ENCODE measurements around the gene LRP5. TPM values are rescaled to one million over a fixed set of nuclear protein-coding genes. Genes with fewer than 3 reads are reported as not detected.

LRP5 gene
- total RNA-seq, 1 experiment from 2014 or later = 23.5 TPM

DNA sequence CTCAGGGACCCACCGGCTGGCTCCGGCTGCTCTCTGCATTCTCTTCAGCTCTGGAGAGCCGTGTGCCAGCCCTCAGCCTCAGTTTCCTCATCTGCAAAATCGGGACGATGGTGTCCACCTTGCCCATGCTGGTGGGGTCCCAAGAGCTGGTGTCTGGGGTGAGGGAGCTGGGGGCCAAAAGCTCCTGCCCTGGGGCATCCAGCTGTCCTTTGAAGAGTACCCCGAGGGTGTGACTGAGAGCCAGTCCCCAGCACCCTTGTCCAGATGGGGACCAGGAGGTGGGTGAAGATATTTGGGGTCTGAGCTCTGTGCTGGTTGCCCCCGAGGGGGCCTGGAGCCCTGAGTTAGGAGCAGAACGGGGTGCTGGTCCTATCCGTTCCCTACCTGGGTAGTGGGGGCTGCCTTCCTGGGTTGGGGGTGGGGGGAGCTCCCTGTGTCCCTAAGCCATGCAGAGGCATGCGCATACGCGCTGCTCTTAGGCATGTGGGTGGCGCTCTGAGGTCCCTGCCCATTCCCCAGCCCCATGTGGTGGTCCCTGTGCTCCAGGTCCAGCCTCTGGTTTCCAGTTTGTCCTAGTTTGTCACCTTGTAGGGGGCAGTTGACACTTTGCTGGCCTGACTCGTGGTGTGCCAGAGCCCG lies 4.9 kb downstream of the LRP5 start:
- no peak for DNase-seq
- H3K36me3 ChIP-seq = no peaks in the 10 kb centered on the region
- no peak overlapping the region for H3K4me3 ChIP-seq
- no peaks in the 10 kb centered on the region for H3K9me3 ChIP-seq
- no peaks in the 10 kb centered on the region for H3K27me3 ChIP-seq

DNA sequence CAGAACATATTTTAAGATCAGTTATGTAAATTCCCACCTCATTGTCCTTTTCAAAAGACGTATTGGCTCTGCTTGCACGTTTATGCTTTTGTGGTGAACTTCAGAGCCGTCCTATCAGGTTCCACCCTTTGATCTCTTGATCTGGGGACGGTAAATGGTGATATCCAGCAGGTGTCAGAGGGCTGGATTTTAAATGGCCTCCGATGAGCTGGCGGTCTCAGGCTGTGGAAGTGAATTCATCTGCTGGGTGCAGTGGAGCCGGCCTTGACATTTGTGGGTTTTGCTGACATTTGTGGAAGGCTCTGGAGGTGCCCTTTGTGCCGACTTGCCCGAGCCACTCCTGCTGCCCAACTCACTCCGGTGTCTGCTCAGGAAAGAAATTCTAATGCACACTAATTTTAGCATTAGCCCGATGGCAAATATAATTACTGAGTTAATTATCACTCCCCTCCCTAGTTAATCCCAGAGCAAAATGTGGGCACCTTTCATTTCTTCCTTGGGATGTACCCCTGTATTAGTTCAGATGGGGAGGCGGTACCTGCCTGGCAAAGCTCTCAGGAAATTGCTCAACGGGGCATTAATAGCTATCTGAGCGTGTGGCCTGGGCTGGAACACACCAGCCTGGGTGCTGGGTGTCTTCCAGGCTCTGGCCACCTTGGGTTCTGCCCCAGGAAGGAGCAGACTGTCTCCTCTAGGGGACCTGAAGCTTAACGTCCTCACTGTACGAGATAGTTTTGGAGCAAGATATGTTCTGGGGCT lies 9.1 kb downstream of the LRP5 start:
- Histone ChIP-seq H3K36me3 (no peaks in the 10 kb centered on the region), H3K9me3 (no peaks in the 10 kb centered on the region), H3K4me3 (no peak overlapping the region), H3K27me3 (no peaks in the 10 kb centered on the region)
- no peak for DNase-seq

DNA sequence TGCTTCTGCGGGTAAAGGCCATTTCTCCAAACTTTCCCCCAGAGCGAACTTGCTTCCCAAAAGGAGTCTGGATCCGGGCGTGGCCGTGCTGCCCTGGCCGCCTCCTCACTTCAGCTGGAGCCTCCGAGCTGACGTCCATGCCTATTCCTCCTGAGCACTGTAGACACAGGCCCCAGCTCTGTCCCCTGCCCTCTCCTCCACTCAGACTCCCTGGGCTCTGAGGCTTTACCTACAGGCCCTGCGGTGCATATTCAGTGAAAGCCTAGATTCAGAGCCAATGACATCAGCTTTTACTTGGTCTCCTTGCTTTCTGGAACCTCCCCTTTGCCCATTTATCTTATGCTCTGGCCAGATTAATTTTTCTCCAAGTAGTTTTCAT lies 9.7 kb downstream of the LRP5 start:
- Histone ChIP-seq H3K36me3 (no peaks in the 10 kb centered on the region), H3K9me3 (no peaks in the 10 kb centered on the region), H3K27me3 (no peaks in the 10 kb centered on the region), H3K4me3 (no peak overlapping the region)
- DNase-seq = no peak

DNA sequence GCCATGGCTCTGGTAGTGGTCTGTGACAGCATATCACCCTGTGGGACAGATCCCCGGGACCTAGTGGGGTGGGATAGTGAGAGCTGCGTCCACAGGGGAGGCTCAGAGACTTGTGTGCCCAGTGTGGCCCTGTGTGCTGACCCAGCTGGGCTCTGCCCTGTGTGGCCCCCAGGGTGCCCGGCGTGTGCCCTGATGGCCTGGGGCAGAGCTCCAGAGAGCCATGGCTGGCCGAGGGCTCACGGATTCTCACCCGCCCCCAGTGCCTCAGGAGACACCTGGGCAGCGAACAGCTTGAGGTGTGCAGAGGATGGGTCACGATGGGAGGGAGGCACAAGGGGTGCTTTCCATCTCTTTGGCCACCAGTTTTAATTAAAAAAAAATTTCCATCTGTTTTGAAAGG lies 11.8 kb downstream of the LRP5 start:
- Histone ChIP-seq H3K36me3 (no peaks in the 10 kb centered on the region), H3K9me3 (no peaks in the 10 kb centered on the region), H3K4me3 (no peak overlapping the region), H3K27me3 (no peaks in the 10 kb centered on the region)
- DNase-seq = no peak

DNA sequence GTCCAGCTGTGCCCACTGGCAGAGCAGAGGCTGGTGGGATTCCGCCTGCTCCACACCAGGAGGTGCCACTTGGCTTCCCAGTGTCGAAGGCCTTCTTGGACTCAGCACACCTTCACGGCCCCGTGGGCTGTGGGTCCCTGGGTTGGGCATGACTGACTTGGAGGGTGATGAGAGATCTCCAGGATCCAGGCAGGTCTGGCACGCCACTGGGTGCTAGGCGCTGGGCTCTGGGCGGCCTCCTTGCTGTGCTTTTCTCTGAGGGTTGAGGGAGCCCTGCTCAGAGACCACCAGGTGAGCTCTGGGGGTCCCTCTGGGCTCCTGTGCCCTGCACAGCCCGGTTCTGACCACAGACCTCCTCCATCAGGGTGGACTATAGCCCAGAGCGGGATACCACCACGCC lies 12.3 kb downstream of the LRP5 start:
- no peak overlapping the region for H3K4me3 ChIP-seq
- H3K9me3 ChIP-seq = no peaks in the 10 kb centered on the region
- no peak for DNase-seq
- no peaks in the 10 kb centered on the region for H3K27me3 ChIP-seq
- H3K36me3 ChIP-seq = no peaks in the 10 kb centered on the region

DNA sequence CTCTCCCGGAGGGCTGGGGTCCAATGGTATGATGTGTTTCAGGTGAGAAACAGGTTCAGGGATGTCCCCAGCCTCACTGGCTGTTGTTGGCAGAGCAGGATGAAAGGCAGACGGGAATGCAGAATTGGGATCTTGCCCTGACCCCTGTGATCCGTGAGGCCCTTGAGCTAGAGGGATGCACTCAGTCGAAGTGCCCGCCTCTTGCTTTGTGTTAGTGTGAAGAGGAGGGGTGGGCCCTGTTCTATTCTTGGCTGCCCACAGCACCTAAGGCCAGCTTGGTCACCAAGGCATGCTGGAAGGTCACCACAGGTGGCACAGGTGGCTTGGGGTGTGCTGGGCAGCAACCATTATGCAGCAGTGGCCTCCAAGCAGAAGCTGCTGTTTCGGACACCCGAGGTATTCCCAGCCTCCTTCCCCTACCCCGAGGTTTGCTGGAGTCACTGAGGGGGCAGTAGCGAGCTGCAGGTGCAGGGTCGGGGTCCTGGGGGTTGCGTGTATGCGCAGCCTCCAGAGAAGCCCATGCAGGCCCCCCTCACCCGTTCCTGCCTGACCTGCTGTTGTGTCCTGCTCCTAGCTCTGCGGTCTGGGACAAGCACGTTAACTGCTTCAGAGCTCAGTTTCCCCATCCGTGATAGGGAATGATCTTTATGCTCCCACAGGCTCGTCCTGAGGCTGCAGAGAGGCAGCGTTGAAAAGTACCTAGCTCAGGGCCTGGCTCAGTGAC lies 13.0 kb downstream of the LRP5 start:
- Histone ChIP-seq H3K4me3 (no peak overlapping the region), H3K27me3 (no peaks in the 10 kb centered on the region)
- no peak for DNase-seq

DNA sequence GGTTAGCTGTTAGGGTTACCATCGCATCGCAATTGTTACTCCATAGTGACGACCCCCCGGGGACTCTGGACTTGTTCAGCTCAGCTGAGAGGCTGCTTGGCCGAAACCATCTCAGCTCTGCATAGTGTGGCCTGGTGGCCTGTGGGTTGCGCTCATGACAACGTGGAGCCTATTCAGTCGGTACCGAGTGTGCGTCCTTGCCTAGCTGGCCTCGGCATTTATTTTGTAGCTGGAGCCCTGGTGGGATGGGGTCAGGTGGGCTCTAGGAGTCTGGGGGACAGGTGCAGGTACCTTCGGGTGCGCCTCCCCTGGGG lies 13.5 kb downstream of the LRP5 start:
- H3K36me3 ChIP-seq = no peaks in the 10 kb centered on the region
- H3K4me3 ChIP-seq = no peak overlapping the region
- no peaks in the 10 kb centered on the region for H3K9me3 ChIP-seq
- no peaks in the 10 kb centered on the region for H3K27me3 ChIP-seq
- DNase-seq = no peak

More for the DNA sequence above, 13.0 kb downstream of the LRP5 start:
- no peaks in the 10 kb centered on the region for H3K9me3 ChIP-seq
- H3K36me3 ChIP-seq = no peaks in the 10 kb centered on the region

DNA sequence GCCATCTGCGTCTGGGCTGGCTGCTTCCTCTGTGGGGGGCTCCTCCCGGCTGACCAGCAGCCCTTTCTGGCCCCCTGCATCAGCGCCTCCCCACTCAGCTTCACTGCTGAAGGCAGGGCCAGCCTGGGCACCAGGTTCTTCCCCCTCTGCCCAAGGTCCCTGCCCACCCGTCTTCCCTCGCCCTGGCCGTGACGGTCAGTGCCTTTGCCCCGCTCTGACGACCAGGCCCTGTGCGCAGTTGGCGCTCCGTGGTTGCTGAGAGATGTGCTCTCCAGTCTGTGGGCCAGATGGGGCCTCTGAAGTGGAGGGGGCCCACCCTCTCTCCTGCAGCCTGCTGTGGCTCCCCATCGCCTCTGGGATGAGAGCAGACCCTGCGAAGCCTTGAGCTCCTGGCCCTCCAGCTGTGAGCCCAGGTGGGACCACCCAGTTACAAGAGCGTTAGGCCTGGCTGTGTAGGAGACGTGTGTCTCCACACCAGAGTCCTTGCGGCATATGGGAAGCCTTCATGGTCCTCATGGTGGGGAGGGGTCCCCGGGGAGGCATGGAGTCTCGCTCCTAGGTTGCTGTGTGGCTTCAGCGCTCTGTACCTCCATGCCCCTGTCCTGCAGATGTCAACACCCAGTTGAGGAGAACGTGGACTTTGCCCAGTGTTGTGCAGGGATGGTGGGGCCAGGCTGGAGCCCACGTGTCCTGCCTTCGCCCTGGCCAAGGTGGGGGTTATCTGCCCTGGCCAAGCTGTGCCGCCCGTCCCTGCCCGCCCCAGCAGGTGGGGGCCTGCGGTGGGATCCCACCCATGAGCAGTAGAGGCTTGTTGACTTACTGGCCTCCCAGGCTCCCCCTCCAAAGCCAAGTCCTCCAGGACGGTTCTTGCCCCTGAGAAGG lies 14.2 kb downstream of the LRP5 start:
- Histone ChIP-seq H3K9me3 (no peaks in the 10 kb centered on the region), H3K36me3 (no peaks in the 10 kb centered on the region), H3K4me3 (no peak overlapping the region), H3K27me3 (no peaks in the 10 kb centered on the region)
- DNase-seq = no peak

DNA sequence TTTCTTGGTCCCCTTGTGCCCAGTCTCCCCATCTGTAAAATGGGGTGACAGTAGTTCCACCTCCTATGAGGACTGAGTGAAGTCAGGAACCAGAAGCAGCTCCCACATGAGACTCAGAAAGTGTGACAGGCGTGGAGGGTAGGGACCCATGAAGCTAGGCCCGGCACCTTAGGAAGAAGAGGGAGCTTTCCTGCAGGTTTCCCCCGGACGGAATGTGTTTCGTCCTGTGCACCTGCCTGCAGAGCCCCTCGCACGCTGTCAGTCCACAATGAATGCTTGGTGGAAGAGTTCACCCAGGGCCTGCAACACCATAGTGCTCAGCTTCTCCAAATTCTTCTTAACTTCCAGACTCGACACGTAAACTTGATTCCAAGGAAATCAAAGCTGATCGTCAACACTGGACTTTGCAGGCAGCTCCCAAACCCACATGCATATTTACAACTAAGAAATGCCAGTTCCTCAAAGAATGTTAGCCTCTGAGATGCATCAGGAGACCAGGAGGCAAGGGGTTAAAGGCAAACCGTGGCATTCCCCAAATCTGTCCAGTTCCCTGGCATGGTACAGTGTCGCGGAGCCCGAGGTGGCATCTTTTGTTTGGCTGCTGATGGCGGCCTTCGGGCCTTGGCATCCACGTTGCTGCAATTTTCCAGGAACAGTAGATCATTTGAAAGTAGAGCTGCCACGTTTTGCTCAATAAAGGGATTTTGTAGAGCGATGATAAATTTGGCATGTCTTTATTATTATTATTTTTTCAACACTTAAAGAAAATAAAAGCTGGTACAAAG lies 15.4 kb downstream of the LRP5 start:
- Histone ChIP-seq H3K36me3 (no peaks in the 10 kb centered on the region), H3K27me3 (no peaks in the 10 kb centered on the region), H3K4me3 (no peak overlapping the region), H3K9me3 (no peaks in the 10 kb centered on the region)
- no peak for DNase-seq

DNA sequence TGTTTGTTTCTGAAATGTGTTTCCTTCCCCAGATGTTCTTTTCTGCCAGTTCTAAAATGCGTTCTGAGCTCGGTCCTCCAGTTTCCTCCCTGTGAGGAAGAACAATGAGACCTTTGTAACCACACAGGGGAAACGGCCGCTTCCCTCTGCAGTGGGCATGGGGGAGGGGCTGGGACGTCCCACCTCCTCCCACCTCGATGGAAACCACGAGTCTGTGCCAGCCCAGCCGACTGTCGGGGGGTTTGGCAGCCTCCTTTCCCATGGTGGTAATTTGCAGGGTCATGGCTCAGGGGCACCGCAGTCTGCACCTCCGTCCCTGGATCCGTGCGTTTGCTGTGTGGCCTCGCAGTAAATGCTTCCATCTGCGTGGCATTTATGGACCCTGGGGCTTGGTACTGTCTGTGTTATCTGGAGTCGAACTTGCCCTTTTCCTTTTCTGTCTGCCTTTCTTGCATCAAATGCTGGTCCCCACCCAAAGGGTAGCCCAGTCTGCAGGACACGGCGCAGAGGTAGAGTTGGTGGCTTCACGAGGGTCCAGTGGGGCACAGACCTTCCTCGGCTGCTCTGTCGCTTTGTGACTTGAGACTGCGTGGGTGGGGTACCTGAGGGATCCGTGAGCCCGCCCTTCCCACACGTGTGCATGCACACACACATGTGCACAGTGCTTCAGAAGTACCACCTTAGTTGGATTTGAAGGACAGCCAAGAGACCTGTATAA lies 16.1 kb downstream of the LRP5 start:
- DNase-seq = no peak
- Histone ChIP-seq H3K9me3 (no peaks in the 10 kb centered on the region), H3K27me3 (no peaks in the 10 kb centered on the region), H3K4me3 (no peak overlapping the region), H3K36me3 (no peaks in the 10 kb centered on the region)

DNA sequence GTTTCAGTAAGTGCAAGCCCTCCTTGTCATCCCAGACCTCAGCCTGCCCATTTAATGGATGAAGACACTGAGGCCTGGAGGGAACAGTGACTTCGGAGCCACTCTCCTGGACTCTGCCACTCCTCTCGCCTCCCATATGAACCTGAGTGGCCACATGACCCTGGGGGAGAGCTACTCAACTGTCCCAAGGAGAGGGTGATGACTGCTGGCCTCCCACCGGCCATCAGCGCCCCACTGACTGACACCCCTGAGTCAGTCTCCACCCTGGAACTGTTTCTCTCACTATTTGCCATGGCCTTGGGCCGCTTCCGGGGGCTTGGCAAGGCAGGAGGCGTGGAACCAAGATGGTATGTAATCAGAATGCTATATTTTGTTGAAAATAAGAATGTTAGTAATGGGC lies 17.1 kb downstream of the LRP5 start:
- Histone ChIP-seq H3K9me3 (no peaks in the 10 kb centered on the region), H3K4me3 (no peak overlapping the region), H3K27me3 (no peaks in the 10 kb centered on the region), H3K36me3 (no peaks in the 10 kb centered on the region)
- no peak for DNase-seq

DNA sequence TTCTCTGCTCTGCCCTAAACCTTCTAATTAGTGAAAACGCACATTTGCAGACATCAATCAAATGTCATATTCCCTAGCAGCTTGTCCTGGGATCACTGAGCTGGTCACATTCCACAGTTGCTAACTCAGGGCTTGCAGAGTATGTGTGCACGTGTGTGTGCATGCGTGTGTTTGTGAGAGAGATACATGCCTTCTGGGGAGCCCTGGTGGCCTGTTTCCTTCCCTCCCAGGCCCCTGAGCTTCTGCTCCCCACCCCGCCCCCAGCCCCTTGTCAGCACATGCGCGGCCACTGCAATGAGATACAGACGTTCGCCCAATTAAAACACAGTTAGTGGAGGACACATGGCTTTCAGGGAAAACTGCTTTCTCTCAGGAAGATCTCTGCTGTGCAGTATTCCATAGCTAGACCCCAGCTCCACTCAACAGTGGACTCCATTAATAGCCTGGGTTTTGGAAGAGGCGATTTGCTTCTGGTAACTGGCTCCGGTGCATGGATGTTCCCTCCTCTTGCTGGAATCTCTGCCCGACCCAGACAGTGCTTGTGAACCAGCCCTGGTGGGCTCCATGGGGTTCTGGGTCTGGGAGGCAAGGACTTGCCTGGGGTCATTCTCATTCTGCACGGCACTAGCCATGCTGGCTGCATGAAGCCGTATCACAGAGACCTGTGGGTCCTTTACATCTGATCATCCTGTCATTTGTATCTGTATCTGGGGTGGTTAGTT lies 17.7 kb downstream of the LRP5 start:
- H3K27me3 ChIP-seq = no peaks in the 10 kb centered on the region
- no peaks in the 10 kb centered on the region for H3K9me3 ChIP-seq
- no peak overlapping the region for H3K4me3 ChIP-seq
- DNase-seq = no peak
- H3K36me3 ChIP-seq = no peaks in the 10 kb centered on the region

DNA sequence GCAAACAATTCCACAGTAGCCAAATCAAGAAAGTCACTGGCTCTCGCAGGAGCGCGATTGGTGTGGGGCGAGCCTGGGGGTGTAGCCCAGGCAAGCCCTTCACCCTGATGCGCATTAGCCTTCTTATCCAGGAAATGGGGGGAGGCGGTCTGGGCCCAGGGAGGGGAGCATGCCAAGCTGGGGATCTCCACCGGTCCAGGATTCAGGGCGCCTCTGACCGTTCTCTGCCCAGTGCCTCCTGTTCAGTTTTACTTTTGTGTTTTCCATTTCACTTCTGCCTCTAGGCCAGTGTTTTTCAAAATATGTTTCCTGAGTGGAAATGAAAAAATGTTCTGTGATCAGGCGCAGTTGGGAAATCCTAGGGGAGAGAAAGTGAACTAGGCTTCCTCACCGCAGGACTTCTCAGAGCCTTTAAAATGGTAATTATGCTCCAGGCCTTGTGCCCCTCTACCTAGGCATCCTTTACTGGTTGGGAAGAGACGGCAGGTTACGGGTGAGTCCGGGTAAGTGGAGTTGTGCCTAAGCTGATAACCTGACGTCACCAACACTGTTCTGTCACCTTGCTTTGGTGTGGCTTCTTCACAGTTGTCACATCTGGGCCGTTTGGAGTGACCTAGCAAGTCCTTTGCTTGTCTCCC lies 18.4 kb downstream of the LRP5 start:
- Histone ChIP-seq H3K27me3 (no peaks in the 10 kb centered on the region), H3K36me3 (no peaks in the 10 kb centered on the region), H3K9me3 (no peaks in the 10 kb centered on the region), H3K4me3 (no peak overlapping the region)
- no peak for DNase-seq

DNA sequence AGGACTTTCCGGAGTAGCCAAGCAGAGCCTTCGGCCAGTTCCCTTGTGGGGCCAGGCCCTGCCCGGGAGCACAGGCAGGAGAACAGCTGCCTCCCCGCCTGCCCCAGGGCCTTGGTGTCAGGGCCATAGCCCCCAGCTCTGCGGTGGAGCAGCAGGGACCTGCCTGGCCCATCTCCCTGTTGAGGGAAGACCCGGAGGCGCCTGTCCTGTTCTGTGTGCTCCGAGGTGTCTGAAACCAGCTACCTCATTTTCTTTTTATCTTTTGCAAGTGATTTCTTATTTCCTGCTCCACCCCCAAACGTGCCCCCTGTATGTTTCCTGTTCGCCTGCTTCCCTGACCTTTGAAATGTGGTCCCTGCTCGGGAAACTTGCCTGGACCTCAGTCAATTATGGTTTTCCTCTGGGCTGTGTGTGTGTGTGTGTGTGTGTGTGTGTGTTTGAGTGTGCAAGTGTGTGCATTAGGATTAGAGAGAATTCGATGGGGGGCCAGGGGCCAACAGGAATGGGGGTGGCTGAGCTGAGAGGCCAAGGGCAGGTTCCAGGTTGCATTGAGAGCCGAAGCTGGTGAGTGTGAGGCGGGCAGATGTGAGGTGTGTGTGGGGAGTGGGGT lies 19.1 kb downstream of the LRP5 start:
- H3K4me3 ChIP-seq = no peak overlapping the region
- H3K27me3 ChIP-seq = no peaks in the 10 kb centered on the region
- no peaks in the 10 kb centered on the region for H3K9me3 ChIP-seq
- no peak for DNase-seq
- H3K36me3 ChIP-seq = no peaks in the 10 kb centered on the region

DNA sequence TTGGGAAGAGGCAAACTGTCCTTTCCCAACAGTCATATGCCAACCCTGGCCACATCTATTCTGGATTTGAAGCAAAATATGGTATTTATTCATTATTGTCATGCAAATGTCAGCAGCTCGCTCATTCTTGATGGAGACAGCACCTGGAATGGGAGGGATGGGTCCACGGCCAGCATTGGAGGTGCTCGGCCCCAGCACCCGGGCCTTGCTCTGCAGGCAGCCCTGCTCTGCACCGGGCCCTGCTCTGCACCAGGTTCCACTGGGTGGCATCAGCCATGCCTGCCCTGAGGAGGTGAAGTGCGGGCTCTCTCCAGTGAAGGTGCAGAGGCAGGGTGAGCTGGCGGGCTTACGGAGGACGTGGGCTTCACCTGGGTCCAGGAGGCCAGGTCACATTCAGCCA lies 19.8 kb downstream of the LRP5 start:
- Histone ChIP-seq H3K9me3 (no peaks in the 10 kb centered on the region), H3K27me3 (no peaks in the 10 kb centered on the region), H3K36me3 (no peaks in the 10 kb centered on the region), H3K4me3 (no peak overlapping the region)
- DNase-seq = no peak

Measured in MG63 (cell line).